ENCODE measurements around the gene ADAP1.

The ADAP1 gene

GRCh38 chr7:904847-905246 lies 49.6 kb downstream of the ADAP1 start:
- H3K9me2 ChIP-seq (replicated peaks; ENCODE audit: low read depth, low read length): no peaks in the 10 kb centered on the region
- H3K79me2 ChIP-seq (ENCODE audit: insufficient read depth, low read length): no peaks in the 10 kb centered on the region
- no peaks in the 10 kb centered on the region for H3F3A ChIP-seq (ENCODE audit: low read depth)
- TF ChIP-seq, protein P1, sequence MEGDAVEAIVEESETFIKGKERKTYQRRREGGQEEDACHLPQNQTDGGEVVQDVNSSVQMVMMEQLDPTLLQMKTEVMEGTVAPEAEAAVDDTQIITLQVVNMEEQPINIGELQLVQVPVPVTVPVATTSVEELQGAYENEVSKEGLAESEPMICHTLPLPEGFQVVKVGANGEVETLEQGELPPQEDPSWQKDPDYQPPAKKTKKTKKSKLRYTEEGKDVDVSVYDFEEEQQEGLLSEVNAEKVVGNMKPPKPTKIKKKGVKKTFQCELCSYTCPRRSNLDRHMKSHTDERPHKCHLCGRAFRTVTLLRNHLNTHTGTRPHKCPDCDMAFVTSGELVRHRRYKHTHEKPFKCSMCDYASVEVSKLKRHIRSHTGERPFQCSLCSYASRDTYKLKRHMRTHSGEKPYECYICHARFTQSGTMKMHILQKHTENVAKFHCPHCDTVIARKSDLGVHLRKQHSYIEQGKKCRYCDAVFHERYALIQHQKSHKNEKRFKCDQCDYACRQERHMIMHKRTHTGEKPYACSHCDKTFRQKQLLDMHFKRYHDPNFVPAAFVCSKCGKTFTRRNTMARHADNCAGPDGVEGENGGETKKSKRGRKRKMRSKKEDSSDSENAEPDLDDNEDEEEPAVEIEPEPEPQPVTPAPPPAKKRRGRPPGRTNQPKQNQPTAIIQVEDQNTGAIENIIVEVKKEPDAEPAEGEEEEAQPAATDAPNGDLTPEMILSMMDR (conservative IDR thresholded peaks at IDR 0.05; ENCODE audit: low read length): no peak
- no peak for TF ChIP-seq EZH2phosphoT487 (IDR thresholded peaks at IDR 0.05; ENCODE audit: borderline replicate concordance)
- H3K27me3 ChIP-seq (ENCODE audit: insufficient read depth, low read length, poor library complexity, severe bottlenecking): no peaks in the 10 kb centered on the region
- no peaks in the 10 kb centered on the region for H4K20me1 ChIP-seq (ENCODE audit: insufficient read depth, low read length, poor library complexity, severe bottlenecking)
- no peak overlapping the region for H2AFZ ChIP-seq (ENCODE audit: low read length)
- no peak overlapping the region for H3K4me2 ChIP-seq (ENCODE audit: low read depth, low read length, poor library complexity, severe bottlenecking)
- no peaks in the 10 kb centered on the region for H3K4me1 ChIP-seq (ENCODE audit: insufficient read depth, low read length, poor library complexity, severe bottlenecking)
- H3K9me3 ChIP-seq (ENCODE audit: insufficient read depth, low read depth, low read length): no peaks in the 10 kb centered on the region
- H3K4me3 ChIP-seq (ENCODE audit: low read length, poor library complexity, severe bottlenecking): no peak overlapping the region
- no peak overlapping the region for H3K9ac ChIP-seq (ENCODE audit: low read depth, low read length, poor library complexity, severe bottlenecking)
- no peaks in the 10 kb centered on the region for H3K36me3 ChIP-seq (ENCODE audit: insufficient read depth, low read length)

DNA sequence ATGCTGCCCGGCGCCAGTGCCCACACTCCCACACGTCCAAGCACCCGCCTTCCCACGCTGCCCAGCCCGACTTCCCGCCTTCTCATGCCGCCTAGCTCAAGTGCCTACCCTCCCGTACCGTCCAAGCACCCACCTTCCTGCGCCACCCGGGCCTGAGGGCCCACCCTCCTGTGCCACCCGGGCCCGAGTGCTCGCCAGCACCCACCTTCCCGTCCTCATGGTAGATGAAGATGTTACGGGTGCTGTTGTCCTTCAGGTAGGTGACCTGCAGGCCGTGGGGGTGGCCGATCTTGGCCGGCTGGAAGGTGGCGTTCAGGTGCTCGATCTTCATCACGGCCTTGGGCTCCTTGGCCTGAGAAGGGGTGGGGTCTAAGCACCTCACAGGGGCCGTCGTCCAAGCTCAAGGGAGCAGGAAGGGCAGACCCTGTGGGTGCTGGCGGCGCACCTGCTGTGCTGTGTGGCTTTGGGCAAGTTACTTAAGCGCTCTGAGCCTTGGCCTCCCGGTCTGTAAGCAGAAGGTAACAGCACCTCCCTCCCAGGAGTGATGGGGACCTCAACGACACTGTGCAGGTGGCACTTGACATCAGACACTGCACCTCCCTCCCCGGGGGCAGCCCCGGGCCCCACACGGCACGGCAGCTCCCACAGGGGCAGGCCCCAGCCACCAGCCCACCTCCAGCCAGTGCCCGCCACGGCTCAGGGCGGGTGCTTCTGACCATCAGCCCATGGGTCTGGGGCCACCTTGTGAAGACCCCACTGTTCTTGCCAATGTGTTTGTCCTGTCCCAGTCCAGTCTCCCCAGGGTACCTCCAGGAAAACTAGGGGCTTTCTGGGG lies 50.3 kb downstream of the ADAP1 start:
- H3K9ac ChIP-seq (ENCODE audit: low read depth, low read length, poor library complexity, severe bottlenecking): no peak overlapping the region
- no peak overlapping the region for H2AFZ ChIP-seq (ENCODE audit: low read length)
- no peaks in the 10 kb centered on the region for H3F3A ChIP-seq (ENCODE audit: low read depth)
- H3K36me3 ChIP-seq (ENCODE audit: insufficient read depth, low read length): no peaks in the 10 kb centered on the region
- H3K79me2 ChIP-seq (ENCODE audit: insufficient read depth, low read length): no peaks in the 10 kb centered on the region
- no peaks in the 10 kb centered on the region for H3K9me2 ChIP-seq (replicated peaks; ENCODE audit: low read depth, low read length)
- H3K4me2 ChIP-seq (ENCODE audit: low read depth, low read length, poor library complexity, severe bottlenecking): no peak overlapping the region
- H3K9me3 ChIP-seq (ENCODE audit: insufficient read depth, low read depth, low read length): no peaks in the 10 kb centered on the region
- H3K27me3 ChIP-seq (ENCODE audit: insufficient read depth, low read length, poor library complexity, severe bottlenecking): no peaks in the 10 kb centered on the region
- no peak overlapping the region for H3K4me3 ChIP-seq (ENCODE audit: low read length, poor library complexity, severe bottlenecking)
- TF ChIP-seq, protein P1 (conservative IDR thresholded peaks at IDR 0.05; ENCODE audit: low read length): no peak
- TF ChIP-seq EZH2phosphoT487 (IDR thresholded peaks at IDR 0.05; ENCODE audit: borderline replicate concordance): no peak
- H4K20me1 ChIP-seq (ENCODE audit: insufficient read depth, low read length, poor library complexity, severe bottlenecking): no peaks in the 10 kb centered on the region
- no peaks in the 10 kb centered on the region for H3K4me1 ChIP-seq (ENCODE audit: insufficient read depth, low read length, poor library complexity, severe bottlenecking)

GRCh38 chr7:902996-903395 lies 51.5 kb downstream of the ADAP1 start:
- no peaks in the 10 kb centered on the region for H4K20me1 ChIP-seq (ENCODE audit: insufficient read depth, low read length, poor library complexity, severe bottlenecking)
- H3K4me3 ChIP-seq (ENCODE audit: low read length, poor library complexity, severe bottlenecking): no peak overlapping the region
- no peaks in the 10 kb centered on the region for H3K27me3 ChIP-seq (ENCODE audit: insufficient read depth, low read length, poor library complexity, severe bottlenecking)
- H3K4me2 ChIP-seq (ENCODE audit: low read depth, low read length, poor library complexity, severe bottlenecking): no peak overlapping the region
- H3K9ac ChIP-seq (ENCODE audit: low read depth, low read length, poor library complexity, severe bottlenecking): no peak overlapping the region
- TF ChIP-seq EZH2phosphoT487 (IDR thresholded peaks at IDR 0.05; ENCODE audit: borderline replicate concordance): no peak
- TF ChIP-seq, protein P1 (conservative IDR thresholded peaks at IDR 0.05; ENCODE audit: low read length): no peak
- no peaks in the 10 kb centered on the region for H3K9me3 ChIP-seq (ENCODE audit: insufficient read depth, low read depth, low read length)
- H2AFZ ChIP-seq (ENCODE audit: low read length): no peak overlapping the region
- no peaks in the 10 kb centered on the region for H3F3A ChIP-seq (ENCODE audit: low read depth)
- H3K9me2 ChIP-seq (replicated peaks; ENCODE audit: low read depth, low read length): no peaks in the 10 kb centered on the region
- H3K36me3 ChIP-seq (ENCODE audit: insufficient read depth, low read length): no peaks in the 10 kb centered on the region
- H3K4me1 ChIP-seq (ENCODE audit: insufficient read depth, low read length, poor library complexity, severe bottlenecking): no peaks in the 10 kb centered on the region
- no peaks in the 10 kb centered on the region for H3K79me2 ChIP-seq (ENCODE audit: insufficient read depth, low read length)

Data from Loucy (cell line).